Ishikawa (cell line): Measurements from ENCODE around the gene COL16A1.

Experiments
- CEBPB ChIP-seq: IDR thresholded peaks from 2 replicates; pipeline ENCODE4 v1.6.1; 2012
- EGR1 ChIP-seq: IDR thresholded peaks from 2 replicates; pipeline ENCODE4 v1.6.1; 2012
- EP300 ChIP-seq: IDR thresholded peaks from 2 replicates; pipeline ENCODE4 v1.6.1; 2012; ENCODE audit warnings: borderline replicate concordance
- FOXM1 ChIP-seq: IDR thresholded peaks from 2 replicates; pipeline ENCODE4 v1.6.1; 2012; ENCODE audit warnings: low read depth, borderline replicate concordance
- MAX ChIP-seq: IDR thresholded peaks from 2 replicates; pipeline ENCODE4 v1.6.1; 2012
- RAD21 ChIP-seq: IDR thresholded peaks from 2 replicates; pipeline ENCODE4 v1.6.1; 2012; ENCODE audit warnings: low read depth
- TAF1 ChIP-seq: IDR thresholded peaks from 2 replicates; pipeline ENCODE4 v1.6.1; 2012; ENCODE audit warnings: low read depth, mild to moderate bottlenecking
- YY1 ChIP-seq: IDR thresholded peaks from 2 replicates; pipeline ENCODE4 v1.6.1; 2012; ENCODE audit warnings: low read depth
- TF ChIP-seq, protein P1 (sequence below): IDR thresholded peaks from 2 replicates; pipeline ENCODE4 v1.6.1; 2012; ENCODE audit warnings: low read depth, mild to moderate bottlenecking

GRCh38 chr1:31637915-31638673 is 65.7 kb downstream of the COL16A1 start:
- TF ChIP-seq EP300 (no peak), RAD21 (no peak), FOXM1 (no peak), MAX (no peak), CEBPB (no peak), TAF1 (no peak), YY1 (no peak), EGR1 (no peak)
- TF ChIP-seq, protein P1, sequence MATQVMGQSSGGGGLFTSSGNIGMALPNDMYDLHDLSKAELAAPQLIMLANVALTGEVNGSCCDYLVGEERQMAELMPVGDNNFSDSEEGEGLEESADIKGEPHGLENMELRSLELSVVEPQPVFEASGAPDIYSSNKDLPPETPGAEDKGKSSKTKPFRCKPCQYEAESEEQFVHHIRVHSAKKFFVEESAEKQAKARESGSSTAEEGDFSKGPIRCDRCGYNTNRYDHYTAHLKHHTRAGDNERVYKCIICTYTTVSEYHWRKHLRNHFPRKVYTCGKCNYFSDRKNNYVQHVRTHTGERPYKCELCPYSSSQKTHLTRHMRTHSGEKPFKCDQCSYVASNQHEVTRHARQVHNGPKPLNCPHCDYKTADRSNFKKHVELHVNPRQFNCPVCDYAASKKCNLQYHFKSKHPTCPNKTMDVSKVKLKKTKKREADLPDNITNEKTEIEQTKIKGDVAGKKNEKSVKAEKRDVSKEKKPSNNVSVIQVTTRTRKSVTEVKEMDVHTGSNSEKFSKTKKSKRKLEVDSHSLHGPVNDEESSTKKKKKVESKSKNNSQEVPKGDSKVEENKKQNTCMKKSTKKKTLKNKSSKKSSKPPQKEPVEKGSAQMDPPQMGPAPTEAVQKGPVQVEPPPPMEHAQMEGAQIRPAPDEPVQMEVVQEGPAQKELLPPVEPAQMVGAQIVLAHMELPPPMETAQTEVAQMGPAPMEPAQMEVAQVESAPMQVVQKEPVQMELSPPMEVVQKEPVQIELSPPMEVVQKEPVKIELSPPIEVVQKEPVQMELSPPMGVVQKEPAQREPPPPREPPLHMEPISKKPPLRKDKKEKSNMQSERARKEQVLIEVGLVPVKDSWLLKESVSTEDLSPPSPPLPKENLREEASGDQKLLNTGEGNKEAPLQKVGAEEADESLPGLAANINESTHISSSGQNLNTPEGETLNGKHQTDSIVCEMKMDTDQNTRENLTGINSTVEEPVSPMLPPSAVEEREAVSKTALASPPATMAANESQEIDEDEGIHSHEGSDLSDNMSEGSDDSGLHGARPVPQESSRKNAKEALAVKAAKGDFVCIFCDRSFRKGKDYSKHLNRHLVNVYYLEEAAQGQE, result no peak
